ENCODE results near the gene ATG9A.

- no peak for TF ChIP-seq POLR2A (IDR thresholded peaks at IDR 0.05)
- no peak for TF ChIP-seq CTCF (IDR thresholded peaks at IDR 0.05)
These were observed 30.5 kb downstream of the ATG9A start for GRCh38 chr2:219198974-219199373.
